Lower leg skin (tissue), 3 donors: ENCODE results near the gene DTD1.

Source experiments
- CTCF ChIP-seq, 3 donors: fragments of 450-650 bp; IDR thresholded peaks; one replicate each; pipeline ENCODE4 v1.5.1; 2016; ENCODE audit warnings: antibody characterized with exemption in 3 of 3, mild to moderate bottlenecking in 3 of 3, moderate library complexity in 2 of 3
- POLR2A ChIP-seq, 2 donors: fragments of 450-650 bp; IDR thresholded peaks; one replicate each; pipeline ENCODE4 v1.6.1; 2016 to 2017; ENCODE audit warnings: antibody characterized with exemption in 2 of 2, mild to moderate bottlenecking in 1 of 2, moderate library complexity in 1 of 2

- TF ChIP-seq CTCF (IDR thresholded peaks at IDR 0.05) (no peak), POLR2A (IDR thresholded peaks at IDR 0.05) (no peak)
These were observed 179.8 kb downstream of the DTD1 start for GRCh38 chr20:18767676-18768075.
